PFSK-1 (cell line): ENCODE results near the gene GDPD3.

ENCODE experiments used
- FOXP2 ChIP-seq: optimal IDR thresholded peaks from 2 replicates; pipeline ENCODE3; 2011; ENCODE audit warnings: borderline replicate concordance, control low read depth, inconsistent platforms; ENCODE audit not compliant: insufficient read depth; ENCODE audit errors: extremely low read length, extremely low read depth
- POLR2AphosphoS5 ChIP-seq: IDR thresholded peaks from 2 replicates; pipeline ENCODE4 v1.6.1; 2012; ENCODE audit warnings: low read depth, mild to moderate bottlenecking, control low read depth, low read length, moderate library complexity
- REST ChIP-seq, 2 experiments: IDR thresholded peaks; 2 replicates each; pipeline versions ENCODE4 v1.6.1 to v1.8.0; 2011 to 2012; ENCODE audit warnings: low read depth in 2 of 2, low read length in 2 of 2, control low read depth in 1 of 2, inconsistent platforms in 1 of 2, mild to moderate bottlenecking in 1 of 2, moderate library complexity in 1 of 2; ENCODE audit not compliant: insufficient read depth in 1 of 2
- SIN3A ChIP-seq: IDR thresholded peaks from 2 replicates; pipeline ENCODE4 v1.6.1; 2012; ENCODE audit warnings: mild to moderate bottlenecking, low read length, moderate library complexity, borderline replicate concordance; ENCODE audit not compliant: insufficient read depth
- TAF1 ChIP-seq: IDR thresholded peaks from 2 replicates; pipeline ENCODE4 v1.6.1; 2012; ENCODE audit warnings: low read length, control low read depth, borderline replicate concordance; ENCODE audit not compliant: insufficient read depth

GDPD3 gene

GRCh38 chr16:30141750-30142149, 28.4 kb upstream of the GDPD3 start:
- TF ChIP-seq POLR2AphosphoS5 (no peak), TAF1 (no peak), REST (IDR thresholded peaks at IDR 0.05; ENCODE audit: insufficient read depth in 1 of 2, low read depth in 2 of 2, low read length in 2 of 2) (no peak), SIN3A (no peak), FOXP2 (no peak)

- TF ChIP-seq POLR2AphosphoS5 (no peak), SIN3A (no peak), FOXP2 (no peak), REST (IDR thresholded peaks at IDR 0.05; ENCODE audit: insufficient read depth in 1 of 2, low read depth in 2 of 2, low read length in 2 of 2) (no peak), TAF1 (no peak)
Measured at GRCh38 chr16:30139583-30140481, 26.5 kb upstream of the GDPD3 start.

DNA sequence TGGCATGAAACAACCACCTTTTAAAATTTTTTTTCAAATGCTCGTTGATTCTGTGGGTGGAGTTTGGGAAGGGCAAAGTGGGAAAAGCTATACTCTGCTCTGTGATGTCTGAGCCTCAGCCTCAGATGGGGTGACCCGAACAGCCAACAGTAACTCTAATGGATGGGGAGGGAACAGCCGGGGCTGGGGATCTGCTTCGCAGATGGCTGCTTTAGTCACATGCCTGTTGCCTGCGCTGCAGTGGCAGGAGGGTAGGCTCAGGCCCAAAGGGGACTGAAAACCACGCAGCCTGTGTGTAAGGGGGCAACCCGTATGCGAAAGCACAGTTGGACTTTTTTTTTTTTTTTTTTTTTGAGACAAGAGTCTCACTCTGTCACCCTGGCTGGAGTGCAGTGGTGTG, 24.6 kb upstream of the GDPD3 start:
- TF ChIP-seq FOXP2 = no peak
- no peak for TF ChIP-seq SIN3A
- no peak for TF ChIP-seq POLR2AphosphoS5
- no peak for TF ChIP-seq TAF1
- no peak for TF ChIP-seq REST (IDR thresholded peaks at IDR 0.05; ENCODE audit: insufficient read depth in 1 of 2, low read depth in 2 of 2, low read length in 2 of 2)

DNA sequence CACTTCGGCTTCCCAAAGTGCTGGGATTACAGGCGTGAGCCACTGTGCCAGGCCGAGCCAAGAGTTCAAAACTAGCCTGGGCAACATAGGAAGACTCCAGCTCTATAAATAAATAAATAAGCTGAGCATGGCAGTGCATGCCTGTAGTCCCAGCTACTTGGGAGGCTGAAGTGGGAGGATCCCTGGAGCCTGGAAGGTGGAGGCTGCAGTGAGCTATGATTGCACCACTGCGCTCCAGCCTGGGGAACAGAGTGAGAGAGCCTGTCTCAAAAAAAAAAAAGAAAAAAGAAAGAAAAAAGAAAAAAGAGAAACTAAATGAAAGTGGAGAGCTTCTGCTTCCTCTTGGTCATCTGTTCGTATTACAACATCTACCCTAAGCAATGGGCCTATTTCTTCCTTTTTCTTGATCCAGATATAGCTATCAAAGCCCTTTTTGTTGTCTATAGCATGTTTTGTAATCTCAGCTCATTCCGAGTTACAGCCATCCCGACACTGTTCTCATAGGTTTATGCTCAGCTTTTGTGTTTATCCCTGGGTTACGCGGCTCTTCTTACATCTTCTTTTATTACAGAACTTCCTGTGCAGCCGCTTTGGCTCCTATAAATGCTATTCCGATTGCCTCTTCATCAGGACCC, 23.8 kb upstream of the GDPD3 start:
- TF ChIP-seq REST (IDR thresholded peaks at IDR 0.05; ENCODE audit: insufficient read depth in 1 of 2, low read depth in 2 of 2, low read length in 2 of 2) = no peak
- TF ChIP-seq POLR2AphosphoS5 = no peak
- no peak for TF ChIP-seq FOXP2
- TF ChIP-seq TAF1 = no peak
- TF ChIP-seq SIN3A = no peak
